H1 (cell line): Measurements from ENCODE around the gene PPARA. TPM values are rescaled to one million over a fixed set of nuclear protein-coding genes. Genes with fewer than 3 reads are reported as not detected.

Source experiments
- CTCF ChIA-PET: fragments of 300-600 bp; sonication (Branson Sonifier 250); formaldehyde crosslinking; loops from one replicate; lab custom pipeline; 2021; ENCODE audit not compliant: partially characterized antibody; lab: Charles Lee
- POLR2A ChIA-PET: fragments of 300-600 bp; sonication (Branson Sonifier 250); formaldehyde crosslinking; loops from one replicate; lab custom pipeline; 2021; ENCODE audit warnings: inconsistent platforms; ENCODE audit not compliant: partially characterized antibody; lab: Charles Lee
- DNase-seq, 2 experiments: peaks; one replicate each; pipeline versions ENCODE4 v3.0.0 to v3.0.0-alpha.2; 2010 to 2022; ENCODE audit warnings: low spot score in 2 of 2, low read depth in 1 of 2, mixed read lengths in 1 of 2
- FAIRE-seq: peaks from 2 replicates; lab custom pipeline; 2011; peaks lifted over from hg19 to GRCh38; lab: Jason Lieb, UNC
- H2AFZ ChIP-seq: 2 replicates; pipeline ENCODE4 v1.8.1; 2012; ENCODE audit warnings: low read length, inconsistent platforms
- H2AK5ac ChIP-seq: 2 replicates; pipeline ENCODE4 v1.6.1; 2013; ENCODE audit warnings: low read depth, low read length
- H2BK120ac ChIP-seq: replicated peaks from 2 replicates; pipeline ENCODE3; 2013; ENCODE audit warnings: low read depth, low read length, inconsistent platforms
- H2BK12ac ChIP-seq: 2 replicates; pipeline ENCODE4 v1.6.1; 2013; ENCODE audit warnings: low read depth, low read length
- H2BK15ac ChIP-seq: 2 replicates; pipeline ENCODE4 v1.6.1; 2013; ENCODE audit warnings: low read length
- H2BK20ac ChIP-seq: 2 replicates; pipeline ENCODE4 v1.6.1; 2013; ENCODE audit warnings: low read length
- H2BK5ac ChIP-seq: 2 replicates; pipeline ENCODE4 v1.6.1; 2013; ENCODE audit warnings: low read depth, low read length
- H3K14ac ChIP-seq: 2 replicates; pipeline ENCODE4 v1.6.1; 2013; ENCODE audit warnings: inconsistent platforms; ENCODE audit not compliant: insufficient read length
- H3K18ac ChIP-seq: 2 replicates; pipeline ENCODE4 v1.6.1; 2013; ENCODE audit warnings: low read length; ENCODE audit errors: extremely low read depth
- H3K23ac ChIP-seq: 2 replicates; pipeline ENCODE4 v1.6.1; 2013; ENCODE audit warnings: inconsistent platforms; ENCODE audit not compliant: insufficient read length
- H3K23me2 ChIP-seq: 2 replicates; pipeline ENCODE4 v1.6.1; 2013; ENCODE audit warnings: low read depth, low read length
- H3K27ac ChIP-seq: 2 replicates; pipeline ENCODE4 v1.6.1; 2011; ENCODE audit warnings: low read depth, low read length, inconsistent platforms
- H3K27me3 ChIP-seq, 4 experiments: replicated peaks in 1 of 4; 1 replicate in 1 of 4; 2 replicates in 3 of 4; pipeline versions ENCODE4 v1.6.1 to v1.8.1; 2011 to 2013; ENCODE audit warnings: low read length in 3 of 4, mild to moderate bottlenecking in 3 of 4, inconsistent platforms in 2 of 4, mixed read lengths in 2 of 4, moderate library complexity in 1 of 4; ENCODE audit not compliant: control insufficient read depth in 3 of 4, insufficient read depth in 3 of 4; ENCODE audit errors: extremely low read depth in 1 of 4
- H3K36me3 ChIP-seq, 4 experiments: 2 replicates each; pipeline versions ENCODE4 v1.6.1 to v1.8.1; 2011 to 2013; ENCODE audit warnings: mild to moderate bottlenecking in 4 of 4, low read length in 3 of 4, moderate library complexity in 2 of 4, control low read depth in 1 of 4, inconsistent platforms in 1 of 4; ENCODE audit not compliant: insufficient read depth in 4 of 4, control insufficient read depth in 2 of 4
- H3K4ac ChIP-seq: replicated peaks from 2 replicates; pipeline ENCODE3; 2013; ENCODE audit warnings: low read length, low read depth, mixed read lengths, inconsistent platforms; ENCODE audit not compliant: insufficient read length
- H3K4me1 ChIP-seq, 4 experiments: replicated peaks in 1 of 4; 1 replicate in 1 of 4; 2 replicates in 3 of 4; pipeline versions ENCODE4 v1.6.1 to v1.8.1; 2011 to 2013; ENCODE audit warnings: low read length in 3 of 4, inconsistent platforms in 2 of 4, mixed read lengths in 1 of 4; ENCODE audit not compliant: insufficient read depth in 4 of 4, control insufficient read depth in 3 of 4
- H3K4me2 ChIP-seq, 2 experiments: 2 replicates each; pipeline versions ENCODE4 v1.6.1 to v1.8.1; 2011 to 2013; ENCODE audit warnings: low read depth in 2 of 2, low read length in 2 of 2, control low read depth in 1 of 2, inconsistent platforms in 1 of 2, mild to moderate bottlenecking in 1 of 2; ENCODE audit not compliant: insufficient read depth in 1 of 2
- H3K4me3 ChIP-seq, 4 experiments: fragments of 200-600, 300-600 bp in 1 of 4; sonication (generic), shearing (Covaris generic), sonication (Bioruptor Twin) in 1 of 4; 2 replicates each; pipeline versions ENCODE4 v1.5.1 to v1.8.1; 2011 to 2016; ENCODE audit warnings: low read length in 4 of 4, low read depth in 3 of 4, control low read depth in 2 of 4, inconsistent platforms in 2 of 4, mild to moderate bottlenecking in 2 of 4, mixed read lengths in 1 of 4, moderate library complexity in 1 of 4; ENCODE audit not compliant: insufficient read depth in 2 of 4; ENCODE audit errors: extremely low read depth in 1 of 4
- H3K56ac ChIP-seq: replicated peaks from 2 replicates; pipeline ENCODE3; 2013; ENCODE audit warnings: low read depth, mild to moderate bottlenecking, mixed read lengths, low read length, inconsistent platforms; ENCODE audit not compliant: insufficient read length
- H3K79me1 ChIP-seq: 2 replicates; pipeline ENCODE4 v1.6.1; 2013; ENCODE audit warnings: low read depth, low read length, control low read depth
- H3K79me2 ChIP-seq, 2 experiments: 2 replicates each; pipeline versions ENCODE4 v1.6.1 to v1.8.1; 2012 to 2013; ENCODE audit warnings: low read length in 2 of 2, mild to moderate bottlenecking in 2 of 2, inconsistent platforms in 1 of 2; ENCODE audit not compliant: insufficient read depth in 2 of 2, control insufficient read depth in 1 of 2
- H3K9ac ChIP-seq, 4 experiments: replicated peaks in 1 of 4; 1 replicate in 1 of 4; 2 replicates in 3 of 4; pipeline versions ENCODE4 v1.6.1 to v1.8.1; 2011 to 2013; ENCODE audit warnings: low read depth in 3 of 4, low read length in 3 of 4, control low read depth in 2 of 4, mild to moderate bottlenecking in 2 of 4, moderate library complexity in 2 of 4, inconsistent platforms in 1 of 4; ENCODE audit errors: extremely low read depth in 1 of 4
- H3K9me3 ChIP-seq, 2 experiments: 2 replicates each; pipeline versions ENCODE4 v1.6.1 to v1.8.1; 2012 to 2013; ENCODE audit warnings: mild to moderate bottlenecking in 2 of 2, moderate library complexity in 2 of 2, control low read depth in 1 of 2, inconsistent platforms in 1 of 2, low read depth in 1 of 2, low read length in 1 of 2, mixed read lengths in 1 of 2; ENCODE audit not compliant: insufficient read depth in 2 of 2
- H4K20me1 ChIP-seq, 2 experiments: replicated peaks in 1 of 2; 2 replicates each; pipeline versions ENCODE3 to v1.8.1; 2011 to 2013; ENCODE audit warnings: inconsistent platforms in 2 of 2, low read length in 2 of 2, mild to moderate bottlenecking in 1 of 2; ENCODE audit not compliant: insufficient read depth in 2 of 2, control insufficient read depth in 1 of 2
- H4K5ac ChIP-seq: 2 replicates; pipeline ENCODE4 v1.6.1; 2013; ENCODE audit warnings: low read length, low read depth, mixed read lengths, inconsistent platforms; ENCODE audit not compliant: insufficient read length
- H4K8ac ChIP-seq: 2 replicates; pipeline ENCODE4 v1.8.0; 2013; ENCODE audit warnings: mild to moderate bottlenecking, moderate library complexity, low read length, inconsistent platforms; ENCODE audit not compliant: insufficient read depth; ENCODE audit errors: extremely low read depth
- H4K91ac ChIP-seq: replicated peaks from 2 replicates; pipeline ENCODE3; 2013; ENCODE audit warnings: low read length, mixed read lengths, inconsistent platforms; ENCODE audit not compliant: insufficient read length
- CBX8 ChIP-seq: fragments of 300-800, 300-1000 bp; sonication (generic); IDR thresholded peaks from 2 replicates; pipeline ENCODE4 v1.7.1; 2016; ENCODE audit warnings: low read depth, low read length, borderline replicate concordance
- SIX5 ChIP-seq: IDR thresholded peaks from 2 replicates; pipeline ENCODE4 v1.6.1; 2011; ENCODE audit warnings: mild to moderate bottlenecking, low read depth, low read length
- WGBS, 2 experiments: shearing (Covaris generic) in 1 of 2; methylation state at CpG; one replicate each; pipeline versions ENCODE4 v1.1.6 to v1.1.7; 2013 to 2015; ENCODE audit warnings: low lambda C conversion rate in 2 of 2, mixed read lengths in 2 of 2, inconsistent platforms in 1 of 2, low coverage in 1 of 2, missing lambda C conversion rate in 1 of 2; ENCODE audit not compliant: insufficient replicate concordance in 2 of 2, insufficient coverage in 1 of 2, insufficient read length in 1 of 2; ENCODE audit errors: extremely low coverage in 1 of 2, missing lambda C conversion rate in 1 of 2; 5-methylcytosine and 5-hydroxymethylcytosine counted together
- polyA plus RNA-seq, 7 experiments: library from polyadenylated mRNA; depleted of rRNA in 3 of 7; stranded (reverse) in 5 of 7; unstranded in 2 of 7; fragments of >200 nt in 5 of 7; fragments of 200-250 nt in 2 of 7; gene quantifications; 1 replicate in 5 of 7; 2 replicates in 1 of 7; 4 replicates in 1 of 7; pipeline versions ENCODE4 v1.2.1 to v1.2.3, GENCODE V29; 2011 to 2013; ENCODE audit warnings: missing spikeins in 2 of 7, mixed read lengths in 2 of 7
- total RNA-seq: library from RNA; stranded (reverse); fragmentation: NEBNext Ultra II Directional; extraction: Animal tissue kit (Norgen Biotek cat#: 25700); gene quantifications from 2 replicates; pipeline ENCODE4 v1.2.1, GENCODE V29; 2021

The PPARA gene
- total and polyA plus RNA-seq, 2 of the 8 experiments (the other 6 are each of a cell fraction or from before 2014, with no cell fraction given) = 3.1 to 8.2 TPM

DNA sequence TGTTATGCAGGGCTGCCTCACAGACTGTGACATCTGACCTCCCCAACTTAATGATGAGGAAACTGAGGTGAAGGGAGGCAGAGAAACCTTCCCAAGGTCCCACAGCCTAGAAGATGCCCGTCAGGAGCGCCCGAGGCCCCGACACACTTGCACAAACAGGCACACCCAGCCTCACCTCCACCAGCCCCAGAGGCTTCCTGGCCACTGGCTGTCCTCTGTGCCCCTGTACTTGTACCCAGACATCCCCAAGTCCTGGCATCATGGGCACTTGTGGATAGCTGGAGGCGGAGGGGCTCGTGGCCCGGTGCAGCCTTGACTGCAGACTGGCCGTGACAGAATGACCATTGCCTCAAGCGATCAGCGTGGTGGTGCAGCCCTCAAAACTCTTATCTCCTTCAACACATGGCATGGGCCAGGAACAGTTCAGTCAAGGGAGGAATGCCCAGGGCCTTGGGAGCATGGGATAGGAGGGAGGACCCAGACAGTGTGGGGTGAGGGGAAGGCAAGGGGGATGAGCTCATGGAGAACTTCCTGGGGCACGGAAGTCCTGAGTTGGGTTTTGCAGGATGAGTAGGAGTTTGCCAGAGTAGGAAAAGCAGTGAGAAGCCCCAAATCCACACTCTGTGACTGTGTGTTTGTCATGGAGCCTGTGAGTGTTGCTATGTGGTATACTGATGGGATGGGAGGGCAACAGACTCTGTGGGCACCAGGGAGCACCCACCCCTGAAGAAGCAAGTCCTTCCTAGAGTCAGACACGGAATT, 25.8 kb upstream of the PPARA start:
- H3K4ac ChIP-seq = no peak overlapping the region
- H3K18ac ChIP-seq = no peak overlapping the region
- no peaks in the 10 kb centered on the region for H3K23me2 ChIP-seq
- peaks cover 0 to 6% (median 0%) of the 10 kb centered on the region in 4 experiments; a peak in 2 of 7 replicates for H3K27me3 ChIP-seq
- H2AK5ac ChIP-seq = no peak overlapping the region
- no peaks in the 10 kb centered on the region for H3K79me1 ChIP-seq
- no peaks in the 10 kb centered on the region for H3K79me2 ChIP-seq
- H3K4me1 ChIP-seq = no peaks in the 10 kb centered on the region; a peak in 3 of 7 replicates
- H2BK20ac ChIP-seq = no peak overlapping the region; the same call in 1 of the 2 replicates
- no peak overlapping the region for H2BK15ac ChIP-seq
- no peak overlapping the region for H3K23ac ChIP-seq
- POLR2A ChIA-PET = no interaction called here
- no peak overlapping the region for H4K5ac ChIP-seq
- H2AFZ ChIP-seq = no peak overlapping the region
- no peak overlapping the region for H3K14ac ChIP-seq
- H2BK120ac ChIP-seq = no peak overlapping the region
- H3K9ac ChIP-seq = no peak overlapping the region
- no peak overlapping the region for H3K27ac ChIP-seq
- no peaks in the 10 kb centered on the region for H3K9me3 ChIP-seq
- H3K36me3 ChIP-seq = no peaks in the 10 kb centered on the region
- no peak overlapping the region for H3K56ac ChIP-seq
- FAIRE-seq (no peak), DNase-seq (no peak)
- CTCF ChIA-PET = interaction anchor here (0.6 to 4.3 kb wide), 10 partner anchors 9 to 340 kb away, joined by 3 to 40 read pairs (median 4); partner anchors contain the start of gene GTSE1
- H3K4me2 ChIP-seq = no peak overlapping the region
- H2BK12ac ChIP-seq = 0 out of 2 replicates have a peak overlapping the region, but pooled peaks have one; percentile 60
- no peak for TF ChIP-seq CBX8
- no peak for TF ChIP-seq SIX5
- WGBS, 2 experiments = 95% methylated on average over 12 of the region's 12 CpGs; no CpG with 5 or more reads in 1 of the 2 experiments
- H3K4me3 ChIP-seq = no peak overlapping the region
- no peak overlapping the region for H4K91ac ChIP-seq
- H4K8ac ChIP-seq = no peak overlapping the region
- no peak overlapping the region for H2BK5ac ChIP-seq
- H4K20me1 ChIP-seq = peaks cover 0 to 1% of the 10 kb centered on the region in 2 experiments
